ENCODE measurements around the gene CBX2.

DNA sequence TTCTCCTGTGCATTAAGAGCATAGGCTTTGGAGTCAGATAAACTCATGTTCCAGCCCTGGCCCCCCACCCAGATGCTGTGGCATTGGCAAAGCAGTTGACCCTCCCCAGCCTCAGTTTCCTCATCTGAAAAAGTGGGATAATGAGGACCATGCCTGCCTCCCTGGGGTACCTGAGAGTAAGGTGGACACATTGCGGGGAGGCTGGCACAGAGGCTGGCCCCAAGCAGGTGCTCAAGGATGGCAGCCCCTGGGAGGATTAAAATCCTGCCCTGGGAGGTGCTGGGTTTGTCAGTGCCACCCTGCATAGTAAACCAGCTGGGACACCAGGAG lies 35.4 kb upstream of the CBX2 start:
- TF ChIP-seq CTCF (IDR thresholded peaks at IDR 0.05; ENCODE audit: low read length) (no peak), EZH2 (IDR thresholded peaks at IDR 0.05; ENCODE audit: borderline replicate concordance, low read length) (no peak)
